A673 (cell line): Measurements from ENCODE around the gene ANKMY1.

Experiments used
- CTCF ChIP-seq: fragments of 300-800, 200-600 bp; sonication (generic); conservative IDR thresholded peaks from 2 replicates; pipeline ENCODE4 v1.5.1; 2017; ENCODE audit warnings: low read depth, mild to moderate bottlenecking, antibody characterized with exemption, low read length, moderate library complexity, mixed read lengths
- EZH2 ChIP-seq: fragments of 200-600 bp; sonication (generic); IDR thresholded peaks from 2 replicates; pipeline ENCODE4 v1.6.1; 2017; ENCODE audit warnings: borderline replicate concordance, low read depth, mild to moderate bottlenecking, mixed read lengths, antibody characterized with exemption, low read length; ENCODE audit not compliant: poor library complexity, severe bottlenecking

DNA sequence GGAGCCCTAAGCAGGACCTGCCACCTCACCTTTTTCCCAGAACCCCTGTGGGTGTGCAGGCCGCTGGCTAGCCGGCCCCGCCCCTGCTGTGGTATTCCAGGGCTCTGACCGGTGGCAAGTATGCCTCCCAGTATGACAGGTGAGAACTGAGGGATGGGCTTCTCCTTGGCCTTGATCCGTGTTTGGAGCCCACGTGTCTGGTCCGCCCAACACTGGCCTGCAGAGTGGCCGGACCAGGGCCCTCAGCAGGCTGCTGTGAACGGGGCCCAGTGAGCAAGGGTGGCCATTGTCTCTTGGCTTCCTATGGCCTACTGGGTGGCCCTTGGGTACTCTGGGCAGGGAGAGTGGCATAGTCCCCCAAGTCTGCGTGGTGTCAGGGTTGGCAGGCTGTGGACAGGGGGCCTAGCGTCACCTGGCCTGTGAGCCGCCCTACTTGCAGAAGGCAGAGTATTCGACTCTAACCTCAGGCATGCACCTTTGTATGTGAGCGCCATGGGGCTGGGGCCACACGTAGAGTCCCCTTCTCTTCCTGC is 12.3 kb upstream of the ANKMY1 start:
- TF ChIP-seq CTCF (no peak), EZH2 (no peak)
